ENCODE data around the gene ESPL1. TPM values are rescaled to one million over a fixed set of nuclear protein-coding genes. Genes with fewer than 3 reads are reported as not detected.
A peak's percentile ranks its signal among the peaks of the same experiment; 100 is the strongest.

Gene ESPL1
- total and polyA plus RNA-seq, 4 donors: 0.77 to 6.7 (median 1.5) TPM

- no peak overlapping the region for H3K9ac ChIP-seq (ENCODE audit: insufficient read depth in 1 of 2, low read length in 2 of 2)
- no peaks in the 10 kb centered on the region for H3K9me3 ChIP-seq (ENCODE audit: control insufficient read depth in 4 of 4, insufficient read depth in 3 of 4, low read length in 3 of 4)
- peaks cover 0 to 3% (median 0%) of the 10 kb centered on the region in 4 donors for H3K36me3 ChIP-seq (ENCODE audit: control insufficient read depth in 4 of 4, insufficient read depth in 4 of 4, low read length in 4 of 4)
- 87 to 92% methylated on average over 2 of the region's 2 CpGs for WGBS, 2 donors
- no peak overlapping the region for H3K4me3 ChIP-seq
- DNase-seq: no peak
- peaks cover 0 to 24% (median 3%) of the 10 kb centered on the region in 5 donors for H3K4me1 ChIP-seq (ENCODE audit: control insufficient read depth in 5 of 5, insufficient read depth in 5 of 5, low read length in 5 of 5)
- ATAC-seq (ENCODE audit: insufficient read depth, low FRiP score): no peak
- no peak overlapping the region for H3K27ac ChIP-seq (ENCODE audit: low read depth in 1 of 2, low read length in 1 of 2)
- TF ChIP-seq, protein P1, sequence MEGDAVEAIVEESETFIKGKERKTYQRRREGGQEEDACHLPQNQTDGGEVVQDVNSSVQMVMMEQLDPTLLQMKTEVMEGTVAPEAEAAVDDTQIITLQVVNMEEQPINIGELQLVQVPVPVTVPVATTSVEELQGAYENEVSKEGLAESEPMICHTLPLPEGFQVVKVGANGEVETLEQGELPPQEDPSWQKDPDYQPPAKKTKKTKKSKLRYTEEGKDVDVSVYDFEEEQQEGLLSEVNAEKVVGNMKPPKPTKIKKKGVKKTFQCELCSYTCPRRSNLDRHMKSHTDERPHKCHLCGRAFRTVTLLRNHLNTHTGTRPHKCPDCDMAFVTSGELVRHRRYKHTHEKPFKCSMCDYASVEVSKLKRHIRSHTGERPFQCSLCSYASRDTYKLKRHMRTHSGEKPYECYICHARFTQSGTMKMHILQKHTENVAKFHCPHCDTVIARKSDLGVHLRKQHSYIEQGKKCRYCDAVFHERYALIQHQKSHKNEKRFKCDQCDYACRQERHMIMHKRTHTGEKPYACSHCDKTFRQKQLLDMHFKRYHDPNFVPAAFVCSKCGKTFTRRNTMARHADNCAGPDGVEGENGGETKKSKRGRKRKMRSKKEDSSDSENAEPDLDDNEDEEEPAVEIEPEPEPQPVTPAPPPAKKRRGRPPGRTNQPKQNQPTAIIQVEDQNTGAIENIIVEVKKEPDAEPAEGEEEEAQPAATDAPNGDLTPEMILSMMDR (IDR thresholded peaks at IDR 0.05; ENCODE audit: control extremely low read depth, extremely low read depth): no peak
- no peaks in the 10 kb centered on the region for H3K27me3 ChIP-seq (ENCODE audit: control insufficient read depth in 3 of 3, insufficient read depth in 3 of 3, low read length in 2 of 3)
Observed at GRCh38 chr12:53265783-53266182, 2.3 kb upstream of the ESPL1 start.

- no peak overlapping the region for H3K4me3 ChIP-seq
- ATAC-seq (ENCODE audit: insufficient read depth, low FRiP score) (peak; percentile 24), DNase-seq (no peak)
- peaks cover 0 to 24% (median 3%) of the 10 kb centered on the region in 5 donors for H3K4me1 ChIP-seq (ENCODE audit: control insufficient read depth in 5 of 5, insufficient read depth in 5 of 5, low read length in 5 of 5)
- WGBS, 2 donors: 33 to 35% methylated on average over 18 of the region's 18 CpGs
- H3K27me3 ChIP-seq (ENCODE audit: control insufficient read depth in 3 of 3, insufficient read depth in 3 of 3, low read length in 2 of 3): no peaks in the 10 kb centered on the region
- H3K27ac ChIP-seq (ENCODE audit: low read depth in 1 of 2, low read length in 1 of 2): no peak overlapping the region
- TF ChIP-seq, protein P1 (IDR thresholded peaks at IDR 0.05; ENCODE audit: control extremely low read depth, extremely low read depth): no peak
- H3K9ac ChIP-seq (ENCODE audit: insufficient read depth in 1 of 2, low read length in 2 of 2): peak overlapping the region in 1 of 2 donors; percentile 82
- H3K36me3 ChIP-seq (ENCODE audit: control insufficient read depth in 4 of 4, insufficient read depth in 4 of 4, low read length in 4 of 4): peaks cover 0 to 3% (median 0%) of the 10 kb centered on the region in 4 donors
- H3K9me3 ChIP-seq (ENCODE audit: control insufficient read depth in 4 of 4, insufficient read depth in 3 of 4, low read length in 3 of 4): no peaks in the 10 kb centered on the region
Observed at GRCh38 chr12:53267306-53267998, 647 bp upstream of the ESPL1 start.

- H3K27me3 ChIP-seq (ENCODE audit: control insufficient read depth in 3 of 3, insufficient read depth in 3 of 3, low read length in 2 of 3): no peaks in the 10 kb centered on the region
- TF ChIP-seq, protein P1 (IDR thresholded peaks at IDR 0.05; ENCODE audit: control extremely low read depth, extremely low read depth): no peak
- peaks cover 0 to 24% (median 3%) of the 10 kb centered on the region in 5 donors for H3K4me1 ChIP-seq (ENCODE audit: control insufficient read depth in 5 of 5, insufficient read depth in 5 of 5, low read length in 5 of 5)
- H3K27ac ChIP-seq (ENCODE audit: low read depth in 1 of 2, low read length in 1 of 2): no peak overlapping the region
- H3K4me3 ChIP-seq: no peak overlapping the region
- DNase-seq (no peak), ATAC-seq (ENCODE audit: insufficient read depth, low FRiP score) (no peak)
- peak overlapping the region; percentile 33 to 82 for H3K9ac ChIP-seq (ENCODE audit: insufficient read depth in 1 of 2, low read length in 2 of 2)
- no peaks in the 10 kb centered on the region for H3K9me3 ChIP-seq (ENCODE audit: control insufficient read depth in 4 of 4, insufficient read depth in 3 of 4, low read length in 3 of 4)
- H3K36me3 ChIP-seq (ENCODE audit: control insufficient read depth in 4 of 4, insufficient read depth in 4 of 4, low read length in 4 of 4): peaks cover 0 to 3% (median 0%) of the 10 kb centered on the region in 4 donors
- 59 to 60% methylated on average over 20 of the region's 20 CpGs for WGBS, 2 donors
Observed at GRCh38 chr12:53268630-53269562, 797 bp downstream of the ESPL1 start.

Measured in lung (tissue), 12 donors.